Fibroblast of peridontal ligament (primary cell): ENCODE measurements around the gene IKBIP.
"Not testable (repeated sequence)": the region's sequence is repeated elsewhere in the genome, so short reads cannot be mapped to it uniquely, and the experiment has no call there.

Experiments used
- DNase-seq: peaks from one replicate; pipeline ENCODE4 v3.0.0-alpha.2; 2010; ENCODE audit errors: extremely low read depth

The IKBIP gene

DNA sequence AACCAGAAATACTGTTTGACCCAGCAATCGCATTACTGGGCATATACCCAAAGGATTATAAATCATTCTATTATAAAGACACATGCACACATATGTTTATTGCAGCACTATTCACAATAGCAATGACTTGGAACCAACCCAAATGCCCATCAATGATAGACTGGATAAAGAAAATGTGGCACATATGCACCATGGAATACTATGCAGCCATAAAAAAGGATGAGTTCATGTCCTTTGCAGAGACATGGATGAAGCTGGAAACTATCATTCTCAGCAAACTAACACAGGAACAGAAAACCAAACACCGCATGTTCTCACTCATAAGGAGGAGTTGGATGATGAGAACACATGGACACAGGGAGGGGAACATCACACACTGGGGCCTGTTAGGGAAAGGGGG lies 67.8 kb downstream of the IKBIP start:
- DNase-seq, result not testable (repeated sequence)

DNA sequence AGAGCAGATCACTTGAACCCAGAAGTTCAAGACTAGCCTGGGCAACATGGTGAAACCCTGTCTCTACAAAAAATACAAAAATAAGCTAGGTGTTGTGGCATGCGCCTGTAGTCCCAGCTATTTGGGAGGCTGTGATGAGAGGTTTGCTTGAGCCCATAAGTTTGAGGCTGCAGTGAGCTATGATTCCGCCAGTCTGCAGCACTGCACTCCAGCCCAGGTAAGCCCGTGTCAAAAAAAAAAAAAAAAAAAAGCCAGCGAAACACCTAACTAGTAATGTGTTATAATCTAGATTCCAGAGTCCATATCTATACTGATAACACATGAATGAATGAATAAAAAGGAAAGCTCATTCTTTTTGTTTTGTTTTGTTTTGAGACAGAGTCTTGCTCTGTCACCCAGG lies 69.6 kb downstream of the IKBIP start:
- no peak for DNase-seq
